ENCODE results near the gene ADORA1.

DNA sequence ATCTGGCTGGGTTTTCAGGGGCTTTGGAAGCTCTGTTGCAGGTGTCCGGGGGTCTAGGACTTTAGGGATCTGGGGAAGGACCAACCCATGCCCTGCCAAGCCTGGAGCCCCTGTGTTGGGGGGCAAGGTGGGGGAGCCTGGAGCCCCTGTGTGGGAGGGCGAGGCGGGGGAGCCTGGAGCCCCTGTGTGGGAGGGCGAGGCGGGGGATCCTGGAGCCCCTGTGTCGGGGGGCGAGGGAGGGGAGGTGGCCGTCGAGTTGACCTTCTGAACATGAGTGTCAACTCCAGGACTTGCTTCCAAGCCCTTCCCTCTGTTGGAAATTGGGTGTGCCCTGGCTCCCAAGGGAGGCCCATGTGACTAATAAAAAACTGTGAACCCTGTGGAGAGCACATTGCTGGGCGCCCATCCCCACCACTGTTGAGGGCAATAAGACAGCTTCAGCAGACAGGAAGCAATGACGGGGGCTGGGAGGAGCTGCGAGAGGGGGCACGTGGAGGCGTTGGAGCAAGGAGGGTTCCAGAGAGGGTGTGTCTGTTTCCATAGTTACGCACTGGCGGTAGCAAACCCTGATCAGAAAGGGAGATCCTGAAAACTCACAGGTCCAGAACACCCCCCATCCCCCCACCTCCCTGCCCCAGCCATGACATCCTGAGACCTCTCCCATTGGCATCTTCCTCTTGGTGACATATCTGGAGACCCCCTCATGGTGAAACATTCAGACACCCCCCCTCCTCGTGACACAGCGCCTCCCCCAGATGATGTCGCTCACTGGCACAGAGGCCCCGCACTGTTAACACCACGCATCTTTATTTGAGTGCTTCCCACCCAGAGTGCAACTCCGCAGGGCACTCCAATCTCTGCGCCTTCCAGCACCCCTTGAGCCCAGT is 39.7 kb downstream of the ADORA1 start:
- TF ChIP-seq POLR2A (IDR thresholded peaks at IDR 0.05; ENCODE audit: low read depth, low read length), result no peak
- no peak for TF ChIP-seq POLR2AphosphoS5 (IDR thresholded peaks at IDR 0.05; ENCODE audit: low read depth, low read length)
- TF ChIP-seq PAX5 (IDR thresholded peaks at IDR 0.05; ENCODE audit: insufficient read depth, low read length, severe bottlenecking), result no peak
- TF ChIP-seq POU2F2 (IDR thresholded peaks at IDR 0.05; ENCODE audit: low read depth, low read length), result no peak
